SHP77 treated with DMSO at 0.1 percent for 48 hours (cell line): ENCODE data around the gene HACE1.
"Not testable (repeated sequence)": the region's sequence is repeated elsewhere in the genome, so short reads cannot be mapped to it uniquely, and the experiment has no call there.

Source experiments
- DNase-seq: peaks from one replicate; lab custom pipeline; 2025; lab: John Stamatoyannopoulos, UW

The HACE1 gene

DNA sequence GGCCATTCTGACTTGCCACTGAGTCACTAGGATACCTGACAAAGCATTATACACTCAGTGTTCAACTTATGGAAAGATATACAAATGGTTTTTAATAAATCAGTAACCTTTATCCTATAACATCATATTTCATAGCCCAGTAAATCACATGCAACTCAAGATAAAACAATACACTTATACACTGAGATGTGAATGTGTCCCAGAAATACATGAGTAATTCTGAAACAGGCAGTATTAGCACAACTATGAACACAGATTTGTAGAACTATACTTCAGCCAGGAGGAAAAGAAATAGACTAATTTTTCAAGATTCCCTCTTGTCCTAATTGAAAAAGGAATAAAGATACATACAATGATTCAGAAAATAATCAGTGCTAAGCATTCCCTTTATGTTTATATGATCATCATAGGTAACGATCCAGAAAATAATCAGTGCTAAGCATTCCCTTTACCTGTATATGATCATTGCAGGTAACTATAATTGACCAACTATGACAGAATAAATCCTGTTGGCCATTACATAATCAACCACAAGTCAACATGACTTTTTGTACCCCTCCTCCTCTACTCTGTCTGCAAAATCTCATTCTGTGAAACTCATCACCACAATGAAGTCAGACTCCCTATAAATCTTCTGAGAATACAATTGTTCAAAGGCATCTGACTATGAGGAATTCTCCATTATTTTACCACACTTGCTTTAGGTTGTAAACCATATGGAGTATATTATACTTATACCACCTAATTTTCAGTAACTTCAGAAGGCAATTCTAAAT is 30.3 kb downstream of the HACE1 start:
- no peak for DNase-seq

DNA sequence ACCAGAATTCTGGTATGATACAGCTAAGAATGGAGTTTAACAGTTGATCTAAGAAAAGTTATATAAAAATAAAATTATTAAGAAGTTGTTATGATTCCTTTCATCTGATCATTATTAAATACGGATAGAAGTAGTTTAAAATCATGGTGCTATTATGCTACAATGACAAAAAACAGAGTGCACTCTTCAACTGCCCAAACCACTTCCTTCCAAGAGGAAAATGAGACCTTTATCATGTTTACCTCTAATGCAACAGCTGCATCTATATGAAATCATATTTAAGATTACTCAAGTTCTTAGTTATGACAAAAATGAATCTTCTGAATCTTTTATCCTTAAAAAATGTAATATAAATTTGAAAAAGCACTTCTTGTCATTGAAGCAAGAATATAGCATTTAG is 31.2 kb downstream of the HACE1 start:
- DNase-seq = no peak

DNA sequence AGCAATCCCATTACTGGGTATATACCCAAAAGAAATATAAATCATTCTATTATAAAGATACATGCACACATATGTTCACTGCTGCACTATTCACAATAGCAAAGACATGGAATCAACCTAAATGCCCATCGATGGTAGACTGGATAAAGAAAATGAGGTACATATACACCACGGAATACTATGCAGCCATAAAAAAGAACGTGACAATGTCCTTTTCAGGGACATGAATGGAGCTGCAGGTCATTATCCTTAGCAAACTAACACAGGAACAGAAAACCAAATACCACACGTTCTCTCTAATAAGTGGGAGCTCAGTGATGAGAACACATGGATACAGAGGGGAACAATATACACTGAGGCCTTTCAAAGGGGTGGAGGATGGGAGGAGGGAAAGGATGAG is 38.9 kb downstream of the HACE1 start:
- DNase-seq = not testable (repeated sequence)

DNA sequence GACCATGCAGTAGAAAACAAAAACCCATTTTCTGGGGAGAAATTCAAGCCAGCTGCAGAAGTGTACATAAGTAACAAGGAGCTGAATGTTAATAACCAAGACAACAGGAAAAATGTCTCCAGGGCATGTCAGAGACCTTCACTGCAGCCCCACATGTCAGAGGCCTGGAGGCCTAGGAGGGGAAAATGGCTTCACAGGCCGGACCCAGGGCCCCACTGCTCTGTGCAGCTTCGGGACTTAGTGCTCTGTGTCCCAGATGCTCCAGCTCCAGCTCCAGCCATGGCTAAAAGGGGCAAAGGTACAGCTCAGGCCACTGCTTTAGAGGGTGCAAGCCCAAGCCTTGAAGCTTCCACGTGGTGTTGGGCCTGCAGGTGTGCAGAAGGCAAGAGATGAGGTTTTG is 43.6 kb downstream of the HACE1 start:
- no peak for DNase-seq

DNA sequence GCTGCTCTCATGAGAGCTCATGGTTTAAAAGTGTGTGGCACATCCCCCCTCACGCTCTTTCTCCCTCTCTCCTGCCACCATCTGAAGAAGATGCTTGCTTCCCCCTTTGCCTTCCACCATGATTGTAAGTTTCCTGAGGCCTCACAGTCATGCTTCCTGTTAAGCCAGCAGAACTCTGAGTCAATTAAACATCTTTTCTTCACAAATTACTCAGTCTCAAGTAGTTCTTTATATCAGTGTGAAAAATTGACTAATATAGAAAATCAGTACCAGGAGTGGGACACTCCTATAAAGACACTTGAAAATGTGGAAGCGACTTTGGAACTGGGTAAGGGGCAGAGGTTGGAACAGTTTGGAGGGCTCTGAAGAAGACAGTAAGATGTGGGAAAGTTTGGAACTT is 45.0 kb downstream of the HACE1 start:
- no peak for DNase-seq

DNA sequence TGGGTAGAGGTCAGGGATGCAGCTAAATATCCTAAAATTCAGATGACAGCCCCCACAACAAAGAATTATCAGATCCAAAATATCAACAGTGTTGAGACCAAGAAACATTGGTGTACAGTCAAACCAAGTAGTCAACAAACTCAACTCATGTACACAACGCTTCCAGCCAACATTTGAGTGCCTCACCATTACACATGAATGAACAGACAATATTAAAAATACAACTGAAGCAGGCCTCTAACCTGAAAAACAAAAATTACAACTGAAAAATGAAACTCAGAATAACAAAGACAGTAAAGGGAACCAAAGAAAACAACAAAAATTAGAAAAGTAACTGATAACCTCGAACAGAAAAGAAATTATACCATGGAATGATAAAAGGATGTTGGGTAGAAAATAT is 46.2 kb downstream of the HACE1 start:
- DNase-seq = no peak

DNA sequence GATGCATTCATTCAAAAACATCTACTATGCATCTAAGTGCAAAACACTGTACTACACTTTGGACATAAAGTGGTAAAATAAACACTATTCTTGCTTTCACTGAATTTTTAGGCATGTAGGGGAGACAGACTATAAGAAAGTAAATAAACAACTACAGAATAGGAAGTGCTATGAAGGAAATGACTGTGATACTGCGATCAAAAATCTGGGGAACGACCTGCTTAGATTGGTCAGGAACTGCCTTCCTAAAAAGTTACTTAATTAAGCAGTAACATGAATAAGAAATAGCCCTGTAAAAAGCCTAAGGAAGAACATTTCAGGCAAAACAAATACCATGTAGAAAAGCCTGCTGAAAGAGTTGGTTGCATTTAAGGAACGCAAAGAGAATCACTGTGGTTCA is 50.6 kb downstream of the HACE1 start:
- no peak for DNase-seq

DNA sequence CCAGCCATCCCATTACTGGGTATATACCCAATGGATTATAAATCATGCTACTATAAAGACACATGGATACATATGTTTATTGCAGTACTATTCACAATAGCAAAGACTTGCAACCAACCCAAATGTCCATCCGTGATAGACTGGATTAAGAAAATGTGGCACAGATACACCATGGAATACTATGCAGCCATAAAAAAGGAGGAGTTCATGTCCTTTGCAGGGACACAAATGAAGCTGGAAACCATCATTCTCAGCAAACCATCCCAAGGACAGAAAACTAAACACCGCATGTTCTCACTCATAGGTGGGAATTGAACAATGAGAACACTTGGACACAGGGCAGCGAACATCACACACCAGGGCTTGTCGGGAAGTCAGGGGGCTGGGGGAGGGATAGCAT is 54.4 kb downstream of the HACE1 start:
- not testable (repeated sequence) for DNase-seq

DNA sequence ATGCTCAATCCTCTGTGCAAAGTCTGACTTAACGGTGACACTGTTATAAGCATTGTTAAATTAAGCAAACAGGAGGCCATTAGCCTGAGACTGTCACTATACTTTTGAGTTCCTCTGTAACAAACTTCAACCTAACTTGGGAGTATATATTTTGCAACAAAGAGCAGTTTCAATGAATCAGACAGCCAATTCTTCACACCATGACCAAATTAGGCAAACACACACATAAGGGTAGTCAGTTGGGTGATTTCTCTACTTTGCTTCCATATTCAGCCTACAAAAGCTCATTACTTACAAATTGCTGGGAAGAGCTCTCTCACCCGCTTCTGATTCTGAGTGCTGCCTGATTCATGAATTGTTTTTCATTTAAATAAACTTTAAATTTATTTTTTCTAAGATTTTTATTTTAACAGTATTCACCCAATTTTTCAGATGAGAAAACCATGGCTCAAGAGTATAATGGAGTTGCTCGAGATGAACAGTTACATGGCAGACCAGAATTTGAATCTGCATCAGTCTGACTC is 60.5 kb downstream of the HACE1 start:
- DNase-seq = no peak

DNA sequence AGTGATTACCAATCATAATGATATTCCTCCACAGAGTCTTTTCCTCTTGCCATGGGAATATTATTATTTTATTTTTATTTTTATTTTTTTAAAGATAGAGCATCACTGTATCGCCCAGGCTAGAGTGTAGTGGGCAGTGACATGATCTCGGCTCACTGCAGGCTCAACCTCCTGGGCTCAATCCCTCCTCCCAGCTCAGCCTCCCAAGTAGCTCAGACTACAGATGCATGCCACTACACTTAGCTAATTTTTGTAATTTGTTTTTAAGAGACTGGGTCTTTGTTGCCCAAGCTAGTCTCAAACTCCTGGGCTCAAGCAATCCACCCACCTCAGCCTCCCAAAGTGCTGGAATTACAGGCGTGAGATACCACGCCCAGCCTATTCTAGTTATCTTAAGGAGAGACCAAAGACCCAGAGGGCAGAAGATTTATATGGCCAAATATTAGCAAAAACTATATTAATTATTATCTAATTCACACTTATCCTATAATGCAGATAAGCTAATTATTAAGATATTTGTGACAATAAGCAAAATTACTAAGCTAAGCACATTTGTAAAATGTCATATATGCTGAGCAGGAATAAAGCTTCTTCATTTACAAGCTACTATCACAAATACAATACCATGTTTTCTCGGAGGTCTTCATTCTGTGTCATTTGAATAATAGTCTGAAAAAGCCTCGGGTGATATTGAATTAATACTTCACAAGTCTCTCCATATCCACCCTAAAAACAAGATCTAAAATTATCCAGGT is 63.5 kb downstream of the HACE1 start:
- no peak for DNase-seq

DNA sequence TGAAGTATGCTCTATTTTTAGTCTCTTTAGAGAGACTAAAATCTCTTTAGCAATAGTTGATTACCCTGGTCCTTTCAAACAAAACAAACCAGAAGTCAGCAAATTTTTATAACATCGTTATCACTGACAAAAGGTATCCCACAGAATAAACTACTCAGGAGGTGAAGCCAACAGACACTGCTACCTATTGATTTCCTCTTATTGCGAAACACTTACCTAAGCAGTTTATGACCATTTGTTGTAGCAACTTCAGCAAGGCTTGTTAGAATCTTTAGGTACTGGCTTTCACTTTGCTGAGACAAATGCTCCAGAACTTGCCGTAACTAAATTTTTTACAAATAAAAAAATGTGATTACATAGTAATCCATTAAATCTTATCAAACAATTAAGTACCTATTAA is 64.4 kb downstream of the HACE1 start:
- DNase-seq = no peak

DNA sequence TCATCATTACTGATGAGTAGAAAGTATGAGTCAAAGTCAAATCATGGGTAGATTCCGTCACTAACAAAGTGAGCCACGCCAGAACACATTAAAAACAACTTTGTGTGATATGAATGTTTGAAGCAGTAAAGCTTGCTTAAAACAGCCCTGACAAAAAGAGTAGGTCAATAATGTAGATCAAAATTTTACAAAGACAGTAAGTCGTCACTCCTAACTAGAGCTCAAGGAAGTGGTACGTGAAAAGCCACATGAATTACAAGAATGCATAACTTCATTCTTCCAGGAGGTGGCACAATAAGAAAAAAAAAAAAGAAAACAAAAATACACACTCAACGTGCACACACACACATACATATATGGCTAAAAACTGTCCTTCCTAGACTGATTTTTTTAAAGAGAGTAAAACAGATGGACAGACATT is 69.9 kb downstream of the HACE1 start:
- DNase-seq = no peak

DNA sequence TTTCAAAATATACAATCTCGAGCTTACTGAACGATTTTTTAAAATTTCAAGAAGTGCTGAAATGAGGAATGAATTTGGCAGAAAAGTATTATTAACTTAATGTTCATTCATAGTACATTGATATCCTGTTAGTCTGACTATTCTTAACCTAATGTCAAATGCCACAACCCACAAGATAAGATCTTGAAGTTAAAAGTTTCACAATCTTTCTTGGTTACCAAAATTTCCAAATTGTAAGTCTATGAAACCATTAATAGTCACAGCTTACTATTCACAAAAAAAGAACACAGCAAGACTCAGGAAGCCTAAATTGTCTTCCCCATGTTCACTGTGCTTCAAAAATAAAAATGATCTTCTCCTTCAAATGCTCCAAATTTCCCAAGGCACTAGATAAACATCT is 71.3 kb downstream of the HACE1 start:
- DNase-seq = no peak

DNA sequence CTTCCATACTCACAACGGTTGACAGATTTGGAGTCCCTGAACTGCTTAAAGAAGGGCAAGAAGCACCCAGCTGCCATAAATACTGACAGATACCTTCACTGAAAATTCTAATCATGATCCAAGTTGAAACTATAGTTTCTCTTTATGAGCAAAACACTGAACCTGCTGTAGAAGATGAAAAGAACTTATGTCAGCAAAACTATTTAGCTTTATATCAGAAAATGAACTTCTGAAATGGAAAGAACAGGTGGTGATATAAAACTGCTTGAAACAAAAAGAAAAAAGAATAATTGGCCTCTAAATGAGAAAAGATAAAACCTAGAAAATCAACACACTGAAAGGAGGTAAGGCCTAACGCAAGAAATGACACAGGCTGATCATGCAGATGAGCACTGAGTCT is 72.4 kb downstream of the HACE1 start:
- no peak for DNase-seq

DNA sequence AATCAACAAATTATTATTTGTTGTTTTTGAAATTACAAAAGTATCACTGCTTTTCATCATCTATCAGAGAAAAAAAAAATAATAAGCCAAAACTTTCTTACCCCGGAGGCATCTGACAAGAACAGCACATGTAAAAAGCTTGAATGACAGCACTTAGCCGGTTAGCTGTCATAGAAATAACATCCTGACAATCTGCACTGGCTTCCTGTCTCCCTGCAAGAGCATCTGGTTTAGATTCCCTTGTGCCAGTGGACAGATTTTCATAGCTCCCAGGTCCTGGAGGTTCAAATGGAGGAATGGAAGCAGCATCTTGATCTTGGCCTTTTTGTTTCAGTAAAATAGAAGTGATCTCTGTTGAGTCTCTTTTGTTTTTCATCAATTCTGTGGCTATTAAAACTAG is 74.8 kb downstream of the HACE1 start:
- no peak for DNase-seq

DNA sequence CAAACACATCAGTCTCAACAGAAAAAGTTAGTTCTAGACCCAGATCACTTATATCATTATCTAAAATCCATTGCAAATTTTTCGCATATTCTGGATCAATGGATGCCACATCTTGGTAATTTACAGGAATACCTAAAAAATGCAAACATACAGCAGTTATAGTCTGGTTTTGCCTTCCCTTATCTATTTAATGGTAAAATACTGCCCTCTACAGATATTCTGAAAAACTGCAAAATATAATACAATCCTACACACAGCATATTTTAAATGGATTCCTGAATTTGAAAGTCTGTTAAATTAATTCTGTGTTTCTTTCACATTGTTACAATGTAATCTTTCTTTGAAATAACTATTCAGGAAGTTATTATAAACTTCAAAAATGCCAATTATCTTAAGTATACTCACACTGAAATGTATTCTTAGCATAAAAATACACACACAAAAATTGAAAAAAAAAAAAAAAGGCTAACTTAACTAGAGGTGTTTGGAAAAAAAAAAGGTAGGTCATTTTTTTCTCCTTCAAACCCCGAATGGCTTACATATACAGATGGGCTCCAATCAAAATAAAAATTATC is 88.4 kb downstream of the HACE1 start:
- DNase-seq = peak; percentile 4

DNA sequence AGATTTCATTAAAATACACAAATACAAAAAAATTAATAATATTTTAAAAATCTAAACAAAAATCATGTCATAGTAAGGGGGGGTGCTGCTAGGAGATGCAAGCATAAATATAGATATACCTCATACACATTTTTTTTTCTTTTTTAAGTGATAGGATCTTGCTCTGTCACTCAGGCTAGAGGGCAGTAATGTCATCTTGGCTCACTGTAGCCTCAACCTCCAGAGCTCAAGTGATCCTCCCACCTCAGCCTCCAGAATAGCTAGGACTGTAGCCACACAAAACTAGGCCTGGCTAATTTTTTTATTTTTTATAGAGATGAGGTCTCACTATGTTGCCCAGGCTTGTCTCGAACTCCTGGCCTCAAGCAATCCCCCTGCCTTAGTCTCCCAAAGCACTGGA is 90.8 kb downstream of the HACE1 start:
- no peak for DNase-seq

DNA sequence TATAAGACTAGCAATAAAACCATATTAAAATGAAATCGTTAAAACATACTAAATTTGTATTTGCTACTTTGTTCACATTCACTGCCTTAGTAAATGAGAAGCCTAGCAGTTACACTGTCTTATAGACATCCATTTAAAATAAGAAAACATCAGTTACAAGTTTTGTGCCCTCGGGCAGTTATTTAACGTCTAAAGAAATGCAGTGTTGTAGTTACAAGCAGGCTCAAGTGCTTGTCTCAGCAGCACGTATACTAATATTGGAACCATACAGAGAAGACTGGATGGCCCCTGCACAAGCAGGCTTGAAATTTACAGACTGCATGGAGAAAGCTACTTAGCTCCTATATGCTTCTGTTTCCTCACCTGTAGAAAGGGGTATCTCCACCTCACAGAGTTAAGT is 93.1 kb downstream of the HACE1 start:
- DNase-seq = no peak

DNA sequence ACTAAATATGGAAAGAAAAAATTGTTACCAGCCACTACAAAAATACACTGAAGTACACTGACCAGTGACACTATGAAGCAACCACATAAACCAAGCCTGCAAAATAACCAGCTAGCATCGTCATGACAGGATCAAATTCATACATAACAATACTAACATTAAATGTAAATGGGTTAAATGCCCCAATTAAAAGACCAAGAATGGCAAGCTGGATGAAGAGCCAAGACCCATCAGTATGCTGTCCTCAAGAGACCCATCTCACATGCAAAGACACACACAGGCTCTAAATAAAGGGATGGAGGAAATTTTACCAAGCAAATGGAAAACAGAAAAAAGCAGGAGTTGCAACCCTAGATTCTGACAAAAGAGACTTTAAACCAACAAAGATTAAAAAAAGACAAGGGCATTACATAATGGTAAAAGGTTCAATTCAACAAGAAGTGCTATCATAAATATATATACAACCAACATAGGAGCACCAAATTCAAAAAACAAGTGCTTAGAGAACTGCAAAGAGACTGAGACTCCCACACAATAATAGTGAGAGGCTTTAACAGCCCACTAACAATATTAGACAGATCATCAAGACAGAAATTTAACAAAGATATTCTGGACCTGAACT is 104.8 kb downstream of the HACE1 start:
- DNase-seq = no peak

DNA sequence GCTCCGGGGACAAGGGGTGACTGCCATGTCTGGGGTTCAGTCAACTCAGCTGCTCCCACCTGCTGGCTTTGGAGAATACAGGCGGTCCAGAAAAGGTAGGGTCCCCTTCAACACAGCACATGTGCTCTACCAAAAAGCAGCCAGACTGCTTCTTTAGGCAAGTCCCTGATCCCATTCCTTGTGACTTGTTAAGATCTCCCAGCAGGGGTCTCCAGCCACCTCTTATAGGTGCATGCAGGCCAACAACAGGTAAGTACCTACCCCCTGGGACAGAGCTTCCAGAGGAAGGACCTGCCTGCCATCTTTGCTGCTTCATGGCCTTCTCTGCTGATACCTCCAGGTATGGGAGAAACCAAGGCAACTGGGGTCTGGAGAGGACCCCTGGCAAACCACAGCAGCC is 106.5 kb downstream of the HACE1 start:
- no peak for DNase-seq

DNA sequence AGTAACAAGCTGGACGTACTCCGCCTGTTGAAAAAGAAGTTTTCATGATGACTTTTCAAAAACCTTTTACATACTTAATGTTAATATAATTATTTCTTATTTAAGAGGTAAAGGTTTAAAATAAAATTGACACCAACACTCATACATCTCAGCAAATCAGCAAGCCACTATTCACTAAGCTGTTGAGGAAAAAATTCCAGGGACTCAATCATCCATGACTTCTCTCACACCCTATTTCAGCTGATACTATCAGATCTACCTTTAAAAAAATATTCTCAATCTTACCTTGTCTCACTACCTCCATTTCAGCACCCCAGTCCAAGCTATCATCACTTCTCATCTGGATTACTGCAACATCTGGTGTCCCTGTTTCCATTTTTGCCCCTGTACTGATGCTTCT is 109.3 kb downstream of the HACE1 start:
- no peak for DNase-seq

DNA sequence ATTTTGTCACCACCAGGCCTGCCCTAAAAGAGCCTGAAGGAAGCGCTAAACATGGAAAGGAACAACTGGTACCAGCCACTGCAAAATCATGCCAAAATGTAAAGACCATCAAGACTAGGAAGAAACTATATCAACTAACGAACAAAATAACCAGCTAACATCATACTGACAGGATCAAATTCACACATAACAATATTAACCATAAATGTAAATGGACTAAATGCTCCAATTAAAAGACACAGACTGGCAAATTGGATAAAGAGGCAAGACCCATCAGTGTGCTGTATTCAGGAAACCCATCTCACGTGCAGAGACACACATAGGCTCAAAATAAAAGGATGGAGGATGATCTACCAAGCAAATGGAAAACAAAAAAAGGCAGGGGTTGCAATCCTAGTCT is 120.6 kb downstream of the HACE1 start:
- not testable (repeated sequence) for DNase-seq

DNA sequence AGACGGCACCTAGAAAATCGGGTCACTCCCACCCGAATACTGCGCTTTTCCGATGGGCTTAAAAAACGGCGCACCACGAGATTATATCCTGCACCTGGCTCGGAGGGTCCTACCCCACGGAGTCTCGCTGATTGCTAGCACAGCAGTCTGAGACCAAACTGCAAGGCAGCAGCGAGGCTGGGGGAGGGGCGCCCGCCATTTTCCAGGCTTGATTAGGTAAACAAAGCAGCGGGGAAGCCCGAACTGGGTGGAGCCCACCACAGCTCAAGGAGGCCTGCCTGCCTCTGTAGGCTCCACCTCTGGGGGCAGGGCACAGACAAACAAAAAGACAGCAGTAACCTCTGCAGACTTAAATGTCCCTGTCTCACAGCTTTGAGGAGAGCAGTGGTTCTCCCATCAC is 122.2 kb downstream of the HACE1 start:
- not testable (repeated sequence) for DNase-seq
